Activated naive CD4-positive, alpha-beta T cell treated with anti-CD3 and anti-CD28 coated beads, Interleukin-2, amount 50 U/mL, for 72 hours (primary cell): ENCODE measurements around the gene RBFOX1. TPM values are rescaled to one million over a fixed set of nuclear protein-coding genes. Genes with fewer than 3 reads are reported as not detected.

ENCODE experiments used
- ATAC-seq, 2 donors: fragments of 150-1000 bp; cut with Tn5 transposase; 2 replicates each; pipeline ENCODE4 v1.10.0; 2021; ENCODE audit warnings: mild to moderate bottlenecking in 2 of 2, moderate library complexity in 2 of 2
- DNase-seq, 2 donors: peaks; one replicate each; pipeline ENCODE4 v3.0.0; 2021 to 2022; ENCODE audit warnings: low spot score in 2 of 2
- H3K27ac Mint-ChIP-seq, 2 donors: one replicate each; pipeline ENCODE4 v1.8.0; 2022; ENCODE audit warnings: mild to moderate bottlenecking in 2 of 2, mixed read lengths in 2 of 2
- H3K36me3 Mint-ChIP-seq, 2 donors: one replicate each; pipeline ENCODE4 v1.8.0; 2022; ENCODE audit warnings: mixed read lengths in 2 of 2
- H3K9me3 Mint-ChIP-seq, 2 donors: one replicate each; pipeline ENCODE4 v1.8.0; 2022; ENCODE audit warnings: mixed read lengths in 2 of 2
- total RNA-seq, 2 donors: library from RNA; stranded (reverse); gene quantifications; one replicate each; pipeline ENCODE4 v1.2.3, GENCODE V29; 2022

The RBFOX1 gene
- total RNA-seq, 2 donors from 2014 or later: not detected

DNA sequence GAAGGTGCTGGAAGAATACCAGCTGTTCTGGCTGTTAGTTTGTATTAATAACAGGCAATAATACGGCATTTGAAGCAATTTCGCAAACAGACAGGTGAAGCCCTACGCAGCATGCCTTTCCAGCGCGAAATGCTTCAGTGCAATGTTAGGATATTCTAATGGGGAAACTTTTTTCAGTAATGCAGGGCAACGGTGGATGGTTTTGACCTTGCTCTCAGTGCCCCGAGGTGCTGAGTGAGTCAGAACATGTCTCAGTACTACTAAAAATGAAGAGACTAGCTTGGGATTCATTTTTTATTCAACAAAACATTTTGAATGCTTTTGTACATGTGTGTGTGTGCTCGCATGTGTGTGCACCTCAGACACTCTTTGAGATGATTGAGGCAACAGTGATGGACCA, 172.2 kb downstream of the RBFOX1 start:
- peaks cover 12 to 13% of the 10 kb centered on the region in 2 donors for H3K9me3 Mint-ChIP-seq
- DNase-seq (no peak), ATAC-seq (no peak)
- peaks cover 1% of the 10 kb centered on the region in 2 donors for H3K36me3 Mint-ChIP-seq
- H3K27ac Mint-ChIP-seq: no peak overlapping the region

- H3K9me3 Mint-ChIP-seq: peaks cover 18 to 20% of the 10 kb centered on the region in 2 donors
- no peak overlapping the region for H3K27ac Mint-ChIP-seq
- peaks cover 8% of the 10 kb centered on the region in 2 donors for H3K36me3 Mint-ChIP-seq
- DNase-seq (no peak), ATAC-seq (no peak)
Measured at GRCh38 chr16:7505495-7505894, 172.8 kb downstream of the RBFOX1 start.

DNA sequence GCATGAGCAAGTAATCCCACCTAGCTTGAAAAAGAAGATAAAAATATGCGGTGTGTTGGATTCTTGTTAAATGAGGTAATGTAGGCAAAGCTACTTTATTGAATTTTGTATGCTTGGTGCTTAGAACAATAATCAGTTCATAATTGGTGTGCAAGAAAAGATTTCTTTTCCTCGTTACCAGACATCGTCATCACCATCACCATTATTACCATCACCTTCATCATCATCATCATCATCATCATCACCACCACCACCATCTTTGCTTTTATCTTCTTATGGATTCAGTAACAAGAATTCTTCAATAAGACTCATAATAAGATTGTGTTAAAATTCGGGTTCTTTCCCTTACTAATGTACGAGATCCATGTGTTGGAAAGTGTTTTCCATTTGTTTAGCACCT, 173.7 kb downstream of the RBFOX1 start:
- ATAC-seq: no peak
- no peak for DNase-seq
- H3K27ac Mint-ChIP-seq: no peak overlapping the region
- peaks cover 16 to 18% of the 10 kb centered on the region in 2 donors for H3K9me3 Mint-ChIP-seq
- H3K36me3 Mint-ChIP-seq: peaks cover 10 to 14% of the 10 kb centered on the region in 2 donors

- Mint-ChIP-seq H3K9me3 (peaks cover 11 to 13% of the 10 kb centered on the region in 2 donors), H3K36me3 (peaks cover 10 to 14% of the 10 kb centered on the region in 2 donors), H3K27ac (no peak overlapping the region)
- ATAC-seq: no peak
- no peak for DNase-seq
Measured at GRCh38 chr16:7508656-7509055, 176.0 kb downstream of the RBFOX1 start.

DNA sequence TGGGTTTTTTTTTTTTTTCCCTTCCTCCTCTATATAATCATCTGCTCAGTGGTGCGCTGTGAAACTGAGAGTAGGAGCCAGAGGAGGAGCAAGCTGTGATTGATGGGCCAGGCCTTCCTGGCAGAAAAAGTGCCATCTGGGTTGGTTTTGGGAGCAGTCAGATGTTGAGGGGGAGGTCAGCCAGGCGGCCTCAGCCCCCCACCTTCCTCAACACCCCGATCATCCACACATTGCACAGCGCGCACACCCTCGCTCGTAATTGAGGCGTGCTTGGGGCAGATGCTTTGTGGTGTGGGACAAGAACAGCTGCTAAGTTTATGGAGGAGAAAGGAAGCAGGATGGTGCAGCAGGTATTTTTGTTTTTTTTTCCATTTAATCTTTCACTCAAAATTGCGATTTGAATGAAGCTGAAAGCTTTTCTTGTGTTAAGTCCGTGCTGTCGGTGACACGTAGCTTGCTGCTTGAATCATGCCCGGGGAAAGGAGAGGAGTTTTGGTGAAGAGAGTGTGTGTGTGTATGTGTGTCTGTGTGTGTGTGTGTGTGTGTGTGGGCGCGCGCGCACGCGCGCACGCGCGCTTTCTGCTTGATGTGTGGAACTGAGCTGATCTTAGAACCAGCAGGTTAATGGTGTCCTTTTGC, 177.4 kb downstream of the RBFOX1 start:
- H3K9me3 Mint-ChIP-seq: peaks cover 20 to 23% of the 10 kb centered on the region in 2 donors
- ATAC-seq (no peak), DNase-seq (no peak)
- H3K36me3 Mint-ChIP-seq: peaks cover 10 to 14% of the 10 kb centered on the region in 2 donors
- no peak overlapping the region for H3K27ac Mint-ChIP-seq

DNA sequence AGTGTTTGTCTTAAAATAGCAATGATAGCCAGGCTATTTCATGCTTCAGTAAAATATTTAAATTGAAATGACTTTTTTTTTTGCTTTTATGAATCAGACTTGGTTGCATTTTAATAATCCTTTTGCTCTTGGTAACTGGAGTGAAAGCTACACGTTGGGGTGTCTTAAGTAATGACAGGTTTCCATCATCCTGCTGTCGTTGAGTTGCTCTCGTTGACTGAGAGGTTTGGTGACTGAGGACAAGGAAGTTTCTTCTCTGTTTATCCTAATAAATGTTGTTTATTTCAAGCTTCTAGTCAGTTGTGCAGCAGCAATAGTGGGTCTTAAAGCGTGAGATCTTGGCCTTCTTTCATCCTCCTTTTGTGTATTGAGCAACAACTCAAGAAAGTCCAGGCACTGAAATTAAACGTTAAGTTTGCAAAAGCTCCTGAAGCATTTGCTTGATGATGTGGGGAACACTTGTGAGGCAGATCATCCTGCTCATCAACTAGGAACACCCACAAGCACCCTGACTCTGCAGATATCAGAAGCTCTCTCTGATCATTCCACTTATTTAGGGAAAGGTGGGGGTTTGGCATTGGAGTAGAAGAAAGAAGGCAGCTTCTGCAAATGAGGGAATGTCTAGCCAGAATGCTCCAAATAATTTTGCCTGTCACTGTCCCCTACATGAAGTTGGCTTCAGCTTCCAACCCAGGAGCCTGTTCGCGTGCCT, 179.1 kb downstream of the RBFOX1 start:
- peaks cover 10 to 14% of the 10 kb centered on the region in 2 donors for H3K36me3 Mint-ChIP-seq
- ATAC-seq (no peak), DNase-seq (no peak)
- no peak overlapping the region for H3K27ac Mint-ChIP-seq
- H3K9me3 Mint-ChIP-seq: peaks cover 20 to 23% of the 10 kb centered on the region in 2 donors

- Mint-ChIP-seq H3K9me3 (peaks cover 20 to 23% of the 10 kb centered on the region in 2 donors), H3K36me3 (peaks cover 10 to 14% of the 10 kb centered on the region in 2 donors), H3K27ac (no peak overlapping the region)
- ATAC-seq (no peak), DNase-seq (no peak)
Measured at GRCh38 chr16:7512503-7512902, 179.9 kb downstream of the RBFOX1 start.

- H3K9me3 Mint-ChIP-seq: peaks cover 20 to 23% of the 10 kb centered on the region in 2 donors
- H3K36me3 Mint-ChIP-seq: peaks cover 10 to 14% of the 10 kb centered on the region in 2 donors
- H3K27ac Mint-ChIP-seq: no peak overlapping the region
- DNase-seq (peak in 1 of 2 donors; percentile 2), ATAC-seq (no peak)
Measured at GRCh38 chr16:7513429-7513828, 180.8 kb downstream of the RBFOX1 start.

DNA sequence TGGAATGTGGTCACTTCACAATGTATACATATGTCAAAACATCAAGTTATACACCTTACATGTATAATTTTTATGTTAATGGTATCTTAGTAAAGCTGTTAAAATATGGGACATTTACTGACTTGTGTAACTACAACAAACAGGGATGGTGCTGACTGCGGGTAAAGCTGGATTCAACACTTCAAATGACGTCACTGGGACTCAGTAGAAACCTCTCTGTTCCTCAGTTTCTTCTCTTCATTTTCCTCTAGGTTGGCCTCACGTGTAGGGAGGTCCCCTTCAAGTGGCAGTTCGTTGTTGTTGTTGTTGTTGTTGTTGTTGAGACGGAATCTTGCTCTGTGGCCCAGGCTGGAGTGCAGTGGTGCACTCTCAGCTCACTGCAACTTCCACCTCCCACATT, 182.9 kb downstream of the RBFOX1 start:
- Mint-ChIP-seq H3K36me3 (peaks cover 6% of the 10 kb centered on the region in 2 donors), H3K27ac (no peak overlapping the region), H3K9me3 (peaks cover 17 to 20% of the 10 kb centered on the region in 2 donors)
- no peak for ATAC-seq
- no peak for DNase-seq

DNA sequence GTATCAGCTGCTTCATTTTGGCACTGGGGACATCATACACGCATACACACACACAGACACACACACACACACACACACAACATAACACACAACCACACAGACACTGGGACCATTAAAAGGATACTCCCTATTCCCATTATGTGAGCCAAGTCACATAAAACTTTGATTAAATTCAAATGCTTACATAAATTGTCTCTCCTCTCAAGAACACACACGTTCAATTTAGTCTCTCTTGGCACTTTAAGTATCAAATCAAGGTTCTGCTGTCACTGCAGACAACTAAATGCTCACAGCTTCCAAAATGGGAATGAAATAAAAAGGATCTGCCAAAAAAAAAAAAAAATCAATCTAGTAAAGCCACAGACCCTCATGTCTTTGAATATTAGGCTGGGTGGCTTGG, 184.9 kb downstream of the RBFOX1 start:
- ATAC-seq (no peak), DNase-seq (no peak)
- Mint-ChIP-seq H3K27ac (no peak overlapping the region), H3K36me3 (peaks cover 0 to 4% of the 10 kb centered on the region in 2 donors), H3K9me3 (peaks cover 20 to 25% of the 10 kb centered on the region in 2 donors)

DNA sequence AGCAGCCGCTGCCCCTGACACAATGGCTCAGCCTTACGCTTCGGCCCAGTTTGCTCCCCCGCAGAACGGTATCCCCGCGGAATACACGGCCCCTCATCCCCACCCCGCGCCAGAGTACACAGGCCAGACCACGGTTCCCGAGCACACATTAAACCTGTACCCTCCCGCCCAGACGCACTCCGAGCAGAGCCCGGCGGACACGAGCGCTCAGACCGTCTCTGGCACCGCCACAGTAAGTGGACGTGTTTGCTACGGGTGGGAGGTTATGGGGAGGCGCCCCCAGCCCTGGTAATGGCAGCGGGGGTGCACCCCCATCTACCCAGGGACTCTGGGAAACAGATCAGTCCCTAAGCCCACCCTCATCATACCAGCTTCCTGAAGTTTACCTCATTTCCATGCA, 185.5 kb downstream of the RBFOX1 start:
- H3K36me3 Mint-ChIP-seq: peaks cover 0 to 4% of the 10 kb centered on the region in 2 donors
- no peak for ATAC-seq

DNA sequence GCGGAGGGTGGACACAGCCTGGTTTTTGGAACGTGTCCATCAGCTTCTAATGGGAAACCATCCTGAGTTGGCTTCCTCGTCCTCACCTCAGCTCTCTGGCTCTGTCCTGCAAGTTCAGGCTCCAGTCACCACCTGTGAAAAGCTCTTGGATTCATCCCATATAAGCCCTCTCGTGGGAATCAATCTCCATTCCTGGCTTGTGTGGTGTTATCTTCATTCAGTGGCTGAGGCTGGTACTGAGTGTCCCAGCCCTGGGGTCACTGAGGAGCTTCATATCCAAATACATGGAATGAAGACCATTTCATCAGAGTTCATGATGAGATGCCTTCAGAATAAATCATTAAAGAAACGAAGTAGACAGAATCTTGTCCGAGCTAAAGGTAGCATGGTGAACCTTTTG, 189.2 kb downstream of the RBFOX1 start:
- H3K9me3 Mint-ChIP-seq: peaks cover 13 to 25% of the 10 kb centered on the region in 2 donors
- no peak overlapping the region for H3K27ac Mint-ChIP-seq
- DNase-seq (no peak), ATAC-seq (no peak)
- peaks cover 4 to 6% of the 10 kb centered on the region in 2 donors for H3K36me3 Mint-ChIP-seq

More for the DNA sequence above, 185.5 kb downstream of the RBFOX1 start:
- H3K27ac Mint-ChIP-seq: no peak overlapping the region
- no peak for DNase-seq
- H3K9me3 Mint-ChIP-seq: peaks cover 20 to 25% of the 10 kb centered on the region in 2 donors

- ATAC-seq (no peak), DNase-seq (no peak)
- Mint-ChIP-seq H3K9me3 (peaks cover 18 to 25% of the 10 kb centered on the region in 2 donors), H3K27ac (no peak overlapping the region), H3K36me3 (peaks cover 4 to 6% of the 10 kb centered on the region in 2 donors)
Measured at GRCh38 chr16:7524419-7524818, 191.8 kb downstream of the RBFOX1 start.

DNA sequence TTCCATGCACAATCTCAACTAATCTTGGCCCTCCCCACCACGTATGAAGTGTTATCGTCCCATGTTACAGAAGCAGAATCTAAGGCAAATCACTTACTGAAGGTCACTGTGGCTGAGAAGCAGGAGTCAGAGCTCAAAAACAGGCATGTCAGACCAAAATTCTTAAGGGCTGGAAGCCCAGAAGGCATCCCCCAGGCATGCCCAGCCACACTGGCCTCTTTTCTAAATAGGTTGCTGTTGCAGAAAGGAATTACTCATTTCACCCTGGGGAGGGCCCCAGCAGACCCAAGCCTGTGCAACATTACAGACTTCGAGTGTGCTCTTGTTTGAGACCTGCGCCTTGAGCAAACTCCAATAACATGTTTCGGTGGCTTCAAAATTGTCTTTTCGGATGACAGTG, 194.1 kb downstream of the RBFOX1 start:
- no peak for ATAC-seq
- Mint-ChIP-seq H3K36me3 (peaks cover 0 to 10% of the 10 kb centered on the region in 2 donors), H3K27ac (no peak overlapping the region)

DNA sequence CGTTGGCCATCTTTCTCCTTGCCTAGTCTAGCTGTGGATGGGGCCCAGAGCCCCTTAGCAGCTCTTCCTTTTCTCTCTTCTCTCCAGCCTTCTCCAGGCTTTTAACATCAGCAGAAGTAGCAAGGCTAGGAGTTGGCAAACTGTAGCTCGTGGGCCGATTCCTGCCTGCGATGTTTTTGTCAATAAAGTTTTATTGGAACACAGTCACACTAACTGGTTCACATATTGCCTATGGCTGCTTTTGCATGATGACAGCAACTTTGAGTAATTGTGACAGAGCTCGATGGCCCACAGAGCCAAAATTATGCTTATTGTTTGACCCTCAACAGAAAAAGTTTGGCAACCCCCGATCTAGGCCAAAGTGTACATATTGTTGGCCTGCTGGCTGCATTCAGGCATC, 199.9 kb downstream of the RBFOX1 start:
- Mint-ChIP-seq H3K9me3 (peaks cover 10 to 28% of the 10 kb centered on the region in 2 donors), H3K27ac (no peak overlapping the region), H3K36me3 (peaks cover 0 to 4% of the 10 kb centered on the region in 2 donors)
- no peak for ATAC-seq
- DNase-seq: no peak

More for the DNA sequence above, 194.1 kb downstream of the RBFOX1 start:
- peaks cover 12 to 16% of the 10 kb centered on the region in 2 donors for H3K9me3 Mint-ChIP-seq
- DNase-seq: no peak

DNA sequence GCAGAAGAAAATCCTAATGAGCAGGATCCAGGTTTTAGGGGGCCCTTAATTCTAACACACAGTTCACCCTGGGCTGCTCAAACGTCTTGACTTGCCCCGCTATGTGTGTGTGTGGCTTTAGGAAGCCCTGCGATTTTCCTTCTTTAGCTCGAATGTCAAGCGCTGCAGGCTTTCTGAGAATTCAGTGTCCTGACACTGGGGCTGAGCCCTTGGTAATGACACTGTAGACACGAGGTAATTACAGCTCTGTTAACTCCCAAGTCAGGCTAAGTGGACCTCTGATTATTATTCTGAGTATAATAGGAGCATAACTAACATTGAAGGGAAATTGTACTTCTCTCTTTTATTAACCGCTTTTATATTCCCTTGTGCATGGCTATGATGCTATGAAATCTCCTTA, 202.1 kb downstream of the RBFOX1 start:
- DNase-seq: no peak
- Mint-ChIP-seq H3K9me3 (peaks cover 24 to 39% of the 10 kb centered on the region in 2 donors), H3K36me3 (peaks cover 0 to 4% of the 10 kb centered on the region in 2 donors), H3K27ac (no peak overlapping the region)
- ATAC-seq: no peak

DNA sequence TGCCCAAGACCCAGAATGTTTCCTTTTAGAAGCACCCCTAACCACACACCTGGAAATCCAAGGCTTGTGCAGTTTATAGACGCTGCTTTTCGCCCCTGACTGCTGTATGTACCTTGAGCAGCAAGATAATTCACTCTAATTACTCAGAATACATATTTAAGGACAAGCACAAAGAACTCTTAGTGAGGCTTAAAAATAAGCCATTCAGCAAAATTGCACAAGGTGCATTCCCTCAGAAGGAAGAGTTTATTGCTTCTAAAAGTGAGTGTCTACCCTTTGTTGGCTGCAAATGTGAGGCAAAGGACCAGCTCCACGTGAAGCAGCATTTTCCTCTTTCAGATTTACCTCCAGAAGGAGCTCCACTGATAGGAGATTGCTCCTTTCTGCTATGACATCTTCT, 208.4 kb downstream of the RBFOX1 start:
- H3K9me3 Mint-ChIP-seq: peaks cover 28 to 30% of the 10 kb centered on the region in 2 donors
- ATAC-seq (no peak), DNase-seq (no peak)
- peaks cover 0 to 5% of the 10 kb centered on the region in 2 donors for H3K36me3 Mint-ChIP-seq
- no peak overlapping the region for H3K27ac Mint-ChIP-seq
